ENCODE measurements around the gene TLE6.
"Not testable (repeated sequence)": the region's sequence is repeated elsewhere in the genome, so short reads cannot be mapped to it uniquely, and the experiment has no call there.

The TLE6 gene

GRCh38 chr19:3028305-3029064 lies 51.1 kb downstream of the TLE6 start:
- DNase-seq (ENCODE audit: low read depth in 2 of 2): no peak

- DNase-seq (ENCODE audit: low read depth in 2 of 2): no peak
These were observed 51.9 kb downstream of the TLE6 start, which contains the start of gene TLE2 for GRCh38 chr19:3029065-3029923. TLE2 (minus strand) TSS chr19:3029280; CDS start chr19:3028904, 376 bp downstream.

- DNase-seq (ENCODE audit: low read depth in 2 of 2): no peak
These were observed 54.2 kb downstream of the TLE6 start for GRCh38 chr19:3031607-3031867.

- no peak for DNase-seq (ENCODE audit: low read depth in 2 of 2)
These were observed 56.4 kb downstream of the TLE6 start for GRCh38 chr19:3033595-3034405.

GRCh38 chr19:3034406-3034655 lies 57.0 kb downstream of the TLE6 start:
- no peak for DNase-seq (ENCODE audit: low read depth in 2 of 2)

- DNase-seq (ENCODE audit: low read depth in 2 of 2): no peak
These were observed 57.5 kb downstream of the TLE6 start for GRCh38 chr19:3034656-3035541.

- peak; percentile 82 to 84 for DNase-seq (ENCODE audit: low read depth in 2 of 2)
These were observed 58.3 kb downstream of the TLE6 start for GRCh38 chr19:3035542-3036118.

- DNase-seq (ENCODE audit: low read depth in 2 of 2): peak; percentile 34 to 41
These were observed 59.0 kb downstream of the TLE6 start for GRCh38 chr19:3036119-3036976.

GRCh38 chr19:3036977-3037544 lies 59.7 kb downstream of the TLE6 start:
- DNase-seq (ENCODE audit: low read depth in 2 of 2): not testable (repeated sequence)

- DNase-seq (ENCODE audit: low read depth in 2 of 2): no peak
These were observed 60.9 kb downstream of the TLE6 start for GRCh38 chr19:3038214-3038613.

GRCh38 chr19:3039125-3039524 lies 61.8 kb downstream of the TLE6 start:
- no peak for DNase-seq (ENCODE audit: low read depth in 2 of 2)

GRCh38 chr19:3039641-3040077 lies 62.3 kb downstream of the TLE6 start:
- DNase-seq (ENCODE audit: low read depth in 2 of 2): no peak

- DNase-seq (ENCODE audit: low read depth in 2 of 2): no peak
These were observed 64.0 kb downstream of the TLE6 start for GRCh38 chr19:3041327-3041726.

- no peak for DNase-seq (ENCODE audit: low read depth in 2 of 2)
These were observed 64.6 kb downstream of the TLE6 start for GRCh38 chr19:3041761-3042620.

- no peak for DNase-seq (ENCODE audit: low read depth in 2 of 2)
These were observed 65.4 kb downstream of the TLE6 start for GRCh38 chr19:3042621-3043267.

Data from stimulated activated CD4-positive, alpha-beta T cell treated with anti-CD3 and anti-CD28 coated beads, Interleukin-1b, Interleukin-23, amount 100 ng/mL, for 1 hour (primary cell).